HEK293 (cell line): Measurements from ENCODE around the gene ME2.

Experiments used
- CTCF ChIA-PET: fragments of 350-600 bp; formaldehyde crosslinking; extraction: SDS; loops from one replicate; lab custom pipeline; 2021; ENCODE audit warnings: antibody characterized with exemption; lab: Yijun Ruan, JAX
- POLR2A ChIA-PET: fragments of 300-600 bp; formaldehyde crosslinking; extraction: SDS; loops from one replicate; lab custom pipeline; 2020; ENCODE audit warnings: antibody characterized with exemption, inconsistent platforms; lab: Yijun Ruan, JAX
- H3K27ac ChIP-seq: fragments of 200-500 bp; sonication (Bioruptor generic); 2 replicates; pipeline ENCODE4 v1.5.1; 2014; ENCODE audit warnings: low read depth, low read length, control low read depth, inconsistent platforms; ENCODE audit errors: extremely low read depth
- H3K36me3 ChIP-seq, 2 experiments: fragments of 200-500 bp in 1 of 2; sonication (Bioruptor generic) in 1 of 2; 1 replicate in 1 of 2; 2 replicates in 1 of 2; pipeline ENCODE4 v1.5.1; 2014 to 2017; ENCODE audit warnings: inconsistent platforms in 2 of 2, low read length in 2 of 2; ENCODE audit not compliant: control insufficient read depth in 2 of 2, insufficient read depth in 1 of 2
- H3K4me1 ChIP-seq: fragments of 200-500 bp; sonication (Bioruptor generic); 2 replicates; pipeline ENCODE4 v1.5.1; 2014; ENCODE audit warnings: mild to moderate bottlenecking, low read length, inconsistent platforms; ENCODE audit not compliant: control insufficient read depth, insufficient read depth
- H3K4me3 ChIP-seq: 2 replicates; pipeline ENCODE4 v1.5.1; 2011; ENCODE audit warnings: low read depth, mild to moderate bottlenecking, control low read depth, low read length, moderate library complexity
- H3K9me3 ChIP-seq: fragments of 200-500 bp; sonication (Bioruptor generic); 2 replicates; pipeline ENCODE4 v1.5.1; 2014; ENCODE audit warnings: low read depth, low read length, inconsistent platforms; ENCODE audit not compliant: control insufficient read depth, insufficient read depth
- GLIS2 ChIP-seq: fragments of 450-650 bp; formaldehyde crosslinking; IDR thresholded peaks from 2 replicates; pipeline ENCODE4 v1.5.1; 2016; ENCODE audit warnings: missing biosample characterization, missing genetic modification characterization
- KLF1 ChIP-seq: fragments of 450-650 bp; formaldehyde crosslinking; IDR thresholded peaks from 2 replicates; pipeline ENCODE4 v1.5.1; 2016; ENCODE audit warnings: missing biosample characterization, missing genetic modification characterization
- KLF16 ChIP-seq: fragments of 450-650 bp; formaldehyde crosslinking; IDR thresholded peaks from 2 replicates; pipeline ENCODE4 v1.5.1; 2017; ENCODE audit warnings: missing biosample characterization, missing genetic modification characterization
- KLF8 ChIP-seq: fragments of 450-650 bp; formaldehyde crosslinking; IDR thresholded peaks from 2 replicates; pipeline ENCODE4 v1.5.1; 2016; ENCODE audit warnings: missing biosample characterization, missing genetic modification characterization
- MEIS1 ChIP-seq: sonication (generic); formaldehyde crosslinking; IDR thresholded peaks from 2 replicates; pipeline ENCODE4 v1.8.1; 2022; ENCODE audit warnings: missing genetic modification reagents, mild to moderate bottlenecking, borderline replicate concordance
- PATZ1 ChIP-seq: fragments of 450-650 bp; formaldehyde crosslinking; IDR thresholded peaks from 2 replicates; pipeline ENCODE4 v1.5.1; 2016; ENCODE audit warnings: missing biosample characterization, missing genetic modification characterization
- PRDM1 ChIP-seq: fragments of 450-650 bp; formaldehyde crosslinking; IDR thresholded peaks from 2 replicates; pipeline ENCODE4; 2016; ENCODE audit warnings: missing biosample characterization, missing genetic modification characterization
- SETDB1 ChIP-seq: IDR thresholded peaks from one replicate; pipeline ENCODE4 v1.6.1; 2017; ENCODE audit warnings: mild to moderate bottlenecking, low read length, moderate library complexity, mixed read lengths; ENCODE audit not compliant: insufficient read length
- SP2 ChIP-seq: fragments of 450-650 bp; formaldehyde crosslinking; IDR thresholded peaks from 2 replicates; pipeline ENCODE4 v1.5.1; 2016; ENCODE audit warnings: missing biosample characterization, missing genetic modification characterization
- ZBTB11 ChIP-seq: fragments of 450-650 bp; formaldehyde crosslinking; conservative IDR thresholded peaks from 2 replicates; pipeline ENCODE4 v1.5.1; 2016; ENCODE audit warnings: low read depth, missing biosample characterization, missing genetic modification characterization
- ZBTB48 ChIP-seq: fragments of 450-650 bp; formaldehyde crosslinking; IDR thresholded peaks from 2 replicates; pipeline ENCODE4 v1.5.1; 2016; ENCODE audit warnings: missing biosample characterization, missing genetic modification characterization
- ZEB2 ChIP-seq: fragments of 450-650 bp; formaldehyde crosslinking; IDR thresholded peaks from 2 replicates; pipeline ENCODE4 v1.5.1; 2016; ENCODE audit warnings: missing biosample characterization, missing genetic modification characterization
- ZFP3 ChIP-seq: fragments of 450-650 bp; formaldehyde crosslinking; IDR thresholded peaks from 2 replicates; pipeline ENCODE4 v1.5.1; 2016; ENCODE audit warnings: low read depth, missing biosample characterization, missing genetic modification characterization
- ZNF391 ChIP-seq: fragments of 450-650 bp; formaldehyde crosslinking; IDR thresholded peaks from 2 replicates; pipeline ENCODE4 v1.5.1; 2016; ENCODE audit warnings: low read depth, missing biosample characterization, missing genetic modification characterization, borderline replicate concordance
- ZNF513 ChIP-seq: fragments of 450-650 bp; IDR thresholded peaks from 2 replicates; pipeline ENCODE4 v1.5.1; 2018; ENCODE audit warnings: missing biosample characterization, missing genetic modification characterization
- ZNF555 ChIP-seq: fragments of 450-650 bp; formaldehyde crosslinking; conservative IDR thresholded peaks from 2 replicates; pipeline ENCODE4 v1.5.1; 2017; ENCODE audit warnings: missing biosample characterization, mild to moderate bottlenecking, missing genetic modification characterization, inconsistent platforms
- ZNF571 ChIP-seq: fragments of 450-650 bp; formaldehyde crosslinking; IDR thresholded peaks from 2 replicates; pipeline ENCODE4 v1.5.0; 2017; ENCODE audit warnings: missing biosample characterization, missing genetic modification characterization
- ZNF629 ChIP-seq: fragments of 450-650 bp; formaldehyde crosslinking; IDR thresholded peaks from 2 replicates; pipeline ENCODE4 v1.5.1; 2017; ENCODE audit warnings: missing biosample characterization, missing genetic modification characterization
- ZNF654 ChIP-seq: fragments of 450-650 bp; formaldehyde crosslinking; IDR thresholded peaks from 2 replicates; pipeline ENCODE4 v1.5.1; 2016; ENCODE audit warnings: low read depth, missing biosample characterization, missing genetic modification characterization
- ZNF843 ChIP-seq: fragments of 450-650 bp; formaldehyde crosslinking; IDR thresholded peaks from 2 replicates; pipeline ENCODE4 v1.5.1; 2016; ENCODE audit warnings: missing biosample characterization, missing genetic modification characterization
- ZSCAN30 ChIP-seq: fragments of 450-650 bp; IDR thresholded peaks from 2 replicates; pipeline ENCODE4 v1.5.1; 2018; ENCODE audit warnings: missing biosample characterization, mild to moderate bottlenecking, missing genetic modification characterization, moderate library complexity
- TF ChIP-seq, protein P1 (sequence below): fragments of 450-650 bp; formaldehyde crosslinking; IDR thresholded peaks from 2 replicates; pipeline ENCODE4 v1.5.1; 2016; ENCODE audit warnings: missing biosample characterization, missing genetic modification characterization
- TF ChIP-seq, protein P2 (sequence below): fragments of 450-650 bp; formaldehyde crosslinking; IDR thresholded peaks from 2 replicates; pipeline ENCODE4 v1.5.1; 2016; ENCODE audit warnings: missing biosample characterization, missing genetic modification characterization
- TF ChIP-seq, protein P3 (sequence below): fragments of 450-650 bp; formaldehyde crosslinking; IDR thresholded peaks from 2 replicates; pipeline ENCODE4 v1.5.1; 2016; ENCODE audit warnings: missing biosample characterization, missing genetic modification characterization

Gene ME2

DNA sequence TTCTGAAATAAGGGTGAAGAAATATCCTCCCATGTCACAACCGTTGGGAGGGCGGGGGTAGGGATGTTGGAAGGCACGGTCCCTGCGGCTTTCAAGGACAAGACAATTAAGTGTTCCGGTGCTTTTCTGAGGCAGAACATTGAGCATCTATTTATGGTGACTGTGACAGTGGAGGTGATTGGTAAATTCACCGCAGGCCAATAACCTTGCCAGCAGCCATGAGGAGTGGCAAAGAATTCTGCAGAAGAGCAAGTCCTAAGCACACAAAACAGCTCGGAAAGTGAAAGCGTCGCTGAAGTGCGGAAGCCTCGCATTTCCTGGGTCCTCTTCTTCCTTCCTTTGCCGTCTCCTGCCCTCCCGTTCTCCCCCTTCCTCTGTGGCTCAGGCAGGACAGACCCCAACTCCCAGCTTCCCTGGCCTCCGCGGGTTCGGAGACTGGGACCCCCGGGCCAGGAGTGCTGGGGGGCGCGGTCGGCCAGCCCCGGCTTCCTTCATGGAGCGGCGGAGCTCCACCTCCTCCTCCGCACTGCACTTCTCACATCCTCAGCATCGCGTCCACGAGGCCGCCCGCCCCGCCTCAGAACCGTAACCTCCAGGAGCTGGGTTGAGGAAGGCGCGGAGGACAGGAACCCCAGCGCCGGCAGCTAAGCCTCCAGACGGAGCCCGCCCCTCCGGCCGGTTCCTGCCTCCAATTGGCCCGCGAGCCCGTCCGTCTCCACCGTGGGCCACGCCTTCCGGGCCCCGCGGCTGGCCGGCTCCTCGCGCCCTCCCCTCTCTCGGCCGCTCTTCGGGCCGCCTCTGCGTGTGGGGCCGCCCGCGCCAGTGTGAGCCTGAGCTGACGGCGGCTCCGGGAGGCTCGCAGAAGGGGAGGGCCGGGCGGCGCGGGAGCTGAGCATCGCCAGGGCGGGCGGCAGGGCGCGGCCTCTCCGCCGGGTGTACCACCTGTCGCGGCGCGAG is at the start of gene ME2:
Gene ME2, plus strand, starts transcription at position 774 of the 957 bp plus-strand sequence. CDS start 16,703 bp downstream, outside the sequence.
- H3K9me3 ChIP-seq, result no peaks in the 10 kb centered on the region
- peak within 1 kb of the TSS; percentile 96 for H3K27ac ChIP-seq
- H3K4me1 ChIP-seq, result peaks cover 15% of the 10 kb centered on the region
- peak within 1 kb of the TSS; percentile 58 for H3K4me3 ChIP-seq
- no peaks in the 10 kb centered on the region; a peak in 1 of 3 replicates for H3K36me3 ChIP-seq
- ChIA-PET POLR2A (interaction anchor here (0.7 to 1.8 kb wide), 26 partner anchors 9 to 319 kb away, joined by 3 to 47 read pairs (median 4); partner anchors contain the start of genes ELAC1, MAPK4, MEX3C and SMAD4), CTCF (interaction anchor here (0.5 to 1.9 kb wide), 12 partner anchors 10 to 318 kb away, joined by 3 to 6 read pairs (median 4); no protein-coding TSS in a partner anchor)
- TF ChIP-seq, protein P1, sequence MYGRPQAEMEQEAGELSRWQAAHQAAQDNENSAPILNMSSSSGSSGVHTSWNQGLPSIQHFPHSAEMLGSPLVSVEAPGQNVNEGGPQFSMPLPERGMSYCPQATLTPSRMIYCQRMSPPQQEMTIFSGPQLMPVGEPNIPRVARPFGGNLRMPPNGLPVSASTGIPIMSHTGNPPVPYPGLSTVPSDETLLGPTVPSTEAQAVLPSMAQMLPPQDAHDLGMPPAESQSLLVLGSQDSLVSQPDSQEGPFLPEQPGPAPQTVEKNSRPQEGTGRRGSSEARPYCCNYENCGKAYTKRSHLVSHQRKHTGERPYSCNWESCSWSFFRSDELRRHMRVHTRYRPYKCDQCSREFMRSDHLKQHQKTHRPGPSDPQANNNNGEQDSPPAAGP (tag by site-specific recombination), result peak; percentile 71
- TF ChIP-seq SP2 (tag by site-specific recombination) (peak; percentile 90), ZNF629 (tag by site-specific recombination) (peak; percentile 57; the same call in 1 of the 2 replicates), PRDM1 (tag by site-specific recombination) (peak; percentile 83; the same call in 1 of the 2 replicates), ZSCAN30 (tag by site-specific recombination) (peak; percentile 74; the same call in 1 of the 2 replicates), SETDB1 (no peak), ZEB2 (tag by site-specific recombination) (peak; percentile 86), ZNF654 (tag by site-specific recombination) (no peak), ZNF555 (tag by site-specific recombination) (no peak), ZFP3 (tag by site-specific recombination) (no peak; the same call in 1 of the 2 replicates), ZNF843 (tag by site-specific recombination) (peak; percentile 67), KLF1 (tag by site-specific recombination) (no peak; the same call in 1 of the 2 replicates), MEIS1 (CRISPR knock-in tag) (no peak), ZNF391 (tag by site-specific recombination) (peak; percentile 73; the same call in 1 of the 2 replicates), ZBTB11 (tag by site-specific recombination) (peak; percentile 54), KLF8 (tag by site-specific recombination) (peak; percentile 83), GLIS2 (tag by site-specific recombination) (peak; percentile 94), ZNF513 (tag by site-specific recombination) (0 out of 2 replicates have a peak, but pooled peaks have one; percentile 24), KLF16 (tag by site-specific recombination) (peak; percentile 77), PATZ1 (tag by site-specific recombination) (peak; percentile 81), ZNF571 (tag by site-specific recombination) (no peak), ZBTB48 (tag by site-specific recombination) (peak; percentile 53; the same call in 1 of the 2 replicates)
- TF ChIP-seq, protein P2, sequence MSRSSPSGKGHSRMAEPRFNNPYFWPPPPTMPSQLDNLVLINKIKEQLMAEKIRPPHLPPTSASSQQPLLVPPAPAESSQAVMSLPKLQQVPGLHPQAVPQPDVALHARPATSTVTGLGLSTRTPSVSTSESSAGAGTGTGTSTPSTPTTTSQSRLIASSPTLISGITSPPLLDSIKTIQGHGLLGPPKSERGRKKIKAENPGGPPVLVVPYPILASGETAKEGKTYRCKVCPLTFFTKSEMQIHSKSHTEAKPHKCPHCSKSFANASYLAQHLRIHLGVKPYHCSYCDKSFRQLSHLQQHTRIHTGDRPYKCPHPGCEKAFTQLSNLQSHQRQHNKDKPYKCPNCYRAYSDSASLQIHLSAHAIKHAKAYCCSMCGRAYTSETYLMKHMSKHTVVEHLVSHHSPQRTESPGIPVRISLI (tag by site-specific recombination), result no peak
- TF ChIP-seq, protein P3, sequence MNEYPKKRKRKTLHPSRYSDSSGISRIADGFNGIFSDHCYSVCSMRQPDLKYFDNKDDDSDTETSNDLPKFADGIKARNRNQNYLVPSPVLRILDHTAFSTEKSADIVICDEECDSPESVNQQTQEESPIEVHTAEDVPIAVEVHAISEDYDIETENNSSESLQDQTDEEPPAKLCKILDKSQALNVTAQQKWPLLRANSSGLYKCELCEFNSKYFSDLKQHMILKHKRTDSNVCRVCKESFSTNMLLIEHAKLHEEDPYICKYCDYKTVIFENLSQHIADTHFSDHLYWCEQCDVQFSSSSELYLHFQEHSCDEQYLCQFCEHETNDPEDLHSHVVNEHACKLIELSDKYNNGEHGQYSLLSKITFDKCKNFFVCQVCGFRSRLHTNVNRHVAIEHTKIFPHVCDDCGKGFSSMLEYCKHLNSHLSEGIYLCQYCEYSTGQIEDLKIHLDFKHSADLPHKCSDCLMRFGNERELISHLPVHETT, result peak; percentile 51; the same call in 1 of the 2 replicates
